Esophagus (tissue), 2 donors: Measurements from ENCODE around the gene UFD1. TPM values are rescaled to one million over a fixed set of nuclear protein-coding genes. Genes with fewer than 3 reads are reported as not detected.
A peak's percentile ranks its signal among the peaks of the same experiment; 100 is the strongest.
"Not testable (repeated sequence)": the region's sequence is repeated elsewhere in the genome, so short reads cannot be mapped to it uniquely, and the experiment has no call there.

ENCODE experiments used
- H3K27ac ChIP-seq, 2 donors: one replicate each; pipeline ENCODE4 v1.5.1; 2013; ENCODE audit warnings: low read depth in 2 of 2, mild to moderate bottlenecking in 2 of 2, inconsistent platforms in 1 of 2, low read length in 1 of 2, moderate library complexity in 1 of 2
- H3K27me3 ChIP-seq, 2 donors: one replicate each; pipeline ENCODE4 v1.6.1; 2013; ENCODE audit warnings: low read length in 2 of 2, control low read depth in 1 of 2, mild to moderate bottlenecking in 1 of 2; ENCODE audit not compliant: insufficient read depth in 2 of 2, control insufficient read depth in 1 of 2
- H3K36me3 ChIP-seq, 2 donors: one replicate each; pipeline ENCODE4 v1.6.1; 2013; ENCODE audit warnings: low read length in 1 of 2; ENCODE audit not compliant: control insufficient read depth in 2 of 2, insufficient read depth in 2 of 2
- H3K4me1 ChIP-seq, 2 donors: one replicate each; pipeline ENCODE4 v1.6.1; 2013; ENCODE audit warnings: low read length in 1 of 2; ENCODE audit not compliant: control insufficient read depth in 2 of 2, insufficient read depth in 2 of 2
- H3K4me3 ChIP-seq, 2 donors: one replicate each; pipeline ENCODE4 v1.5.1; 2013; ENCODE audit warnings: low read length in 2 of 2, mild to moderate bottlenecking in 2 of 2, low read depth in 1 of 2, moderate library complexity in 1 of 2
- H3K9me3 ChIP-seq, 2 donors: one replicate each; pipeline ENCODE4 v1.6.1; 2013; ENCODE audit warnings: mild to moderate bottlenecking in 2 of 2, low read depth in 1 of 2, low read length in 1 of 2, moderate library complexity in 1 of 2; ENCODE audit not compliant: control insufficient read depth in 2 of 2, insufficient read depth in 1 of 2
- WGBS, 2 donors: extraction: QIAGEN DNeasy Blood & Tissue Kit; methylation state at CpG; one replicate each; pipeline ENCODE4 v1.1.7; 2013; 5-methylcytosine and 5-hydroxymethylcytosine counted together
- polyA plus RNA-seq, 2 donors: library from polyadenylated mRNA; stranded (reverse); fragments of 200-250 nt; gene quantifications; one replicate each; pipeline ENCODE4 v1.2.3, GENCODE V29; 2013
- donor health status: healthy with polysubstance abuse.
- donor health status: Bipolar disorder and iron deficiency.

UFD1 gene
- polyA plus RNA-seq, 2 donors: 59.7 to 78.3 TPM

DNA sequence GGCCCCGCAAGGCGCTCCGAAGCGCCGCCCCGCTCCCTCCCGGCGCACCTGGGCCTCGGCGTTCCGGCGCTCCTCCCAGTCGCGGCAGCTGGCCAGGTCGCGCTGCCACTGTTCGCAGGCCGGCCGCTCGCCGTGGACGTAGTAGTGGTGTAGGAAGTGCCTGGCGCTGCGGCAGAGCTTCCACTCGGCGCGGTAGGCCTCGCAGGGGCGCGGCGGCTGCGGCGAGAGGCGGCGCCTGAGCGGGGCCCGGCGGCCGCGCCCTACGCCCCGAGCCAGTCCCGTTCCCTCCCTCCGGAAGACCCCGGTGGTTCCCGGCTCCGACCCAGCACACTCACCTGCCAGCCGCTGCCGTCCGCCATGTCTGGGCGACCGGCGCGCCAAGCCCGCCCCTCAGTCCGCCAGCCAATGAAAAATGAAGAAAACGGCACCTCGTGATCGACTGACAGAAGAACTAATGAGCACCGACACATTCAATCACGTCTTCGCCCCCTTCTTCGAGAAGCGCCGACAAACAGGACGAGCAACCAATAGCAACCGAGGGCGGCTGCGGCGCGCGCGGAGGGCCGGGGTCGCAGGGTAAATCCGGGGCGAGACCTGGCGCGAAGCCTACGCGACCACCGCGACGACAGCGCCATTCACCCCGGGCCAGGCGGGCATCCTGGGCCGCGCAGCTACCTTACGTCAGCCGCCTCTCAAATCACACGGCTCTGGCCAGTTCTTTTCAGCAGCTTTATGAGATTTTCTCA, 31.5 kb downstream of the UFD1 start, which contains the start of gene C22orf39:
Gene C22orf39 (minus strand): TSS at position 382 of the 746 bp plus-strand sequence. CDS start 23 bp downstream, at position 359.
- no peaks in the 10 kb centered on the region for H3K27me3 ChIP-seq
- peaks cover 7 to 9% of the 10 kb centered on the region in 2 donors for H3K36me3 ChIP-seq
- H3K27ac ChIP-seq: peak within 1 kb of the TSS; percentile 83 to 91
- no peaks in the 10 kb centered on the region for H3K9me3 ChIP-seq
- H3K4me3 ChIP-seq: peak within 1 kb of the TSS; percentile 66 to 79
- 0 to 1% methylated on average over 85 to 92 of the region's 92 CpGs for WGBS, 2 donors
- peaks cover 2 to 12% of the 10 kb centered on the region in 2 donors for H3K4me1 ChIP-seq

DNA sequence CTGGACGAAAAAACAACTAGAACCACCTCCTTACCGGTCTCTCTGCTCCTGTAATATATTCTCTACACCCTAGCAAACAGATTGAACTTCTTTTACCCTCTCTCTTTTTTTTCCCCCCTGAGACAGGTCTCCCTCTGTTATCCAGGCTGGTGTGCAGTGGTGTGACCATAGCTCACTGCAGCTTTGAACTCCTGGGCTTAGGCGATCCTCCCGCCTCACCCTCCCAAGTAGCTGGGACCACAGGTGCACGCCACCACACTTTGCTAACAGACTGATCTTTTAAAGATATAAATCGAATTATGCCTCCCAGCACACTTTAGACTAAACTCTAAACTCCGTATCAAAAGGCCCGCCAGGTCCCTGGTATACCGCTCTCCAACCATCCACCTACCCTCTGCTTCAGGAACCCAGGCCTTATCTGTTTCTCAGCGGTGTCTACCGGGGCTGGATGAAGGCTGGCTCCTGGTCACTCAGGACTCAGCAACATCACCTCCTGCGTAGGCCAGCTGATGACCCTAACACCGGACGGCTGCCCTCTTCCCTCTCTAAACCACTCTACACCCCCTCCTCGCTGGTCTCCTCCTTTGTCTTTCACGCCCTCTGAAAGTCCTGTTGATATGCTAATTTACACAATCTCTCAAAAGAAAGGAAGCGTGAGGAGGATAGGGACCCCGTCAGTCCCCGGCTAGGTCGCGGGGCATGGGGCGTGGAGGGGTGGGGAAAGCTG, 32.2 kb downstream of the UFD1 start:
- no peaks in the 10 kb centered on the region for H3K27me3 ChIP-seq
- H3K9me3 ChIP-seq: no peaks in the 10 kb centered on the region
- H3K4me1 ChIP-seq: peaks cover 2 to 12% of the 10 kb centered on the region in 2 donors
- H3K27ac ChIP-seq: peak overlapping the region; percentile 83 to 91
- H3K4me3 ChIP-seq: peak overlapping the region; percentile 66 to 79
- 21 to 22% methylated on average over 22 of the region's 22 CpGs for WGBS, 2 donors
- peaks cover 7 to 12% of the 10 kb centered on the region in 2 donors for H3K36me3 ChIP-seq

DNA sequence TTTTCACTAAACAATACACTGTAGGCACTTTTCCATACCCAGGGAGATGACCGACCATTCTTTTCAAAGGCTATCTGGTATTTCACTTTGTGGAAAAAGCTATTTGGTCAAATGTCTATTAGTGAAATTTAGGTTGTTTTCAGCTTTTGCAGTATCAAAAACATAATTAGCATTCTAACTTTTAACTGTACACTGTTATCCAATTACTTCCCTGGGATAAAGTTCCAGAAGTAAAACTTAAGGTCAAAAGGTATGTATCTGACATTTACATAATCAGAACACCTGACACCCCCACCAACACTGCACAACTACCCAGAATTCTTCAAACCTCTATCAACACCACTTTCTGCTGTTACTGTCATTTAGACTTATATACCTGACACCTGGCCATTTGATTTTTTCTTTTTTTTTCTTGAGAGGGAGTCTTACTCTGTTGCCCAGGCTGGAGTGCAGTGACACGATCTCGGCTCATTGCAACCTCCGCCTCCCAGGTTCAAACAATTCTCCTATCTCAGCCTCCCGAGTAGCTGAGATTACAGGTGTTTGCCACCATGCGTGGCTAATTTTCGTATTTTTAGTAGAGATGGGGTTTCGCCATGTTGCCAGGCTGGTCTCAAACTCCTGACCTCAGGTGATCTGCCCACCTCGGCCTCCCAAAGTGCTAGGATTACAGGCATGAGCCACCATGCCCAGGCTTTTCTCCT, 33.6 kb downstream of the UFD1 start:
- WGBS, 2 donors: 87 to 94% methylated on average over 9 of the region's 9 CpGs
- H3K9me3 ChIP-seq, H3K27me3 ChIP-seq, H3K4me3 ChIP-seq, H3K27ac ChIP-seq: not testable (repeated sequence)
- Histone ChIP-seq H3K36me3 (peaks cover 3 to 12% of the 10 kb centered on the region in 2 donors), H3K4me1 (peaks cover 2 to 12% of the 10 kb centered on the region in 2 donors)

DNA sequence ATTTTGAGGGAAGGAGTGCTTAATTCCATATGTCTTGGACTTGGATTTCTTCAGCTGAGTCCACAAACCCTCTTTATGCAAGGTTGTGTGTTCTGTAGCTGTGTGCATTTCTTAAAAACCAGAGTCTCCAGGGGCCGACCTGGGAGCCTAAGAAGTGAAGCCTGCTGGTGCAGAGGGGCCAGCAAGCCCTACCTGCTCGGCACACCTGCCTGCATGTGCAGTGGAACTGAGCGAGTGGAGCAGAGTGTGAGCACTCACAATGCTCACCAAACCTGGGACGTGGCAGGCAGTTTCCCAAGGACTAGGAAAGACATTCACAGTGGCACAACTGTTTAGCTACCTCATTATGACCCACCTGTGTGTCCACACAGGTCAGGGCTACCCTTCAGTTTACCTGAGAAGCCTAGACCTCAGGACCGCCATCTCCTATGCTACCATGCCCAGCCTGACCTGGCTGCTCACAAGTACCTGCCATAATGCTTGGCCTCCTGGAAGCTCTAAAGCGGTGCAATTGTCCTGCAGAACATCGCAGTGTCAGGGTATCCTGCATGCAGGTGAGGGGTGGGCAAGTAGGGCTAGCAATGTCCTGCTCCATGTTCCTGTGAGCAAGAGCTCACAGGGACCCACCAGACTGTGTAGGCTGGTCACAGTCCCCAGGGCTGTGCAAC, 35.3 kb downstream of the UFD1 start:
- Histone ChIP-seq H3K4me1 (peaks cover 2 to 10% of the 10 kb centered on the region in 2 donors), H3K36me3 (peaks cover 3 to 12% of the 10 kb centered on the region in 2 donors), H3K4me3 (no peak overlapping the region), H3K27me3 (no peaks in the 10 kb centered on the region), H3K9me3 (no peaks in the 10 kb centered on the region), H3K27ac (no peak overlapping the region)
- 74 to 81% methylated on average over 7 of the region's 7 CpGs for WGBS, 2 donors

DNA sequence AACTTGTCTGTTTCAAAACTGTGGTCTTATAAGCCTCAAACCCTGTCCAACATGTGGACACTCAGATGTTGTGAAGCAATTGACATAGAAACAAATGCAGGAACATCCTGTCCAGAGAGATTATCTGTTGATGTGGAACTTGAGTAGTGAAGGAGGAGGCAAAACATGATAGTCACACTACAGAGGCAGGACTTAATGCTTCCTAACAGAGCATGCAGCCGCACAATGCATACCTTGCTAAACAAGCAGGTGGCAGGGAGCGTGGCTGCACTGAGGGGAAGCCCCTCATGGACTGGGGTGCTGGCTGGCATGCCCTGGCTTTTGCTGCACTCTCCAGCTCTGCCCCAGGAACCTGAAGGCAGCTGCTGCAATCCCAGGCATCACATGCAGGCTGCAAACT, 36.8 kb downstream of the UFD1 start:
- Histone ChIP-seq H3K27me3 (no peaks in the 10 kb centered on the region), H3K9me3 (no peaks in the 10 kb centered on the region), H3K4me3 (no peak overlapping the region), H3K36me3 (peaks cover 3 to 12% of the 10 kb centered on the region in 2 donors), H3K27ac (no peak overlapping the region), H3K4me1 (peaks cover 0 to 9% of the 10 kb centered on the region in 2 donors)
- 91 to 93% methylated on average over 2 of the region's 2 CpGs for WGBS, 2 donors

DNA sequence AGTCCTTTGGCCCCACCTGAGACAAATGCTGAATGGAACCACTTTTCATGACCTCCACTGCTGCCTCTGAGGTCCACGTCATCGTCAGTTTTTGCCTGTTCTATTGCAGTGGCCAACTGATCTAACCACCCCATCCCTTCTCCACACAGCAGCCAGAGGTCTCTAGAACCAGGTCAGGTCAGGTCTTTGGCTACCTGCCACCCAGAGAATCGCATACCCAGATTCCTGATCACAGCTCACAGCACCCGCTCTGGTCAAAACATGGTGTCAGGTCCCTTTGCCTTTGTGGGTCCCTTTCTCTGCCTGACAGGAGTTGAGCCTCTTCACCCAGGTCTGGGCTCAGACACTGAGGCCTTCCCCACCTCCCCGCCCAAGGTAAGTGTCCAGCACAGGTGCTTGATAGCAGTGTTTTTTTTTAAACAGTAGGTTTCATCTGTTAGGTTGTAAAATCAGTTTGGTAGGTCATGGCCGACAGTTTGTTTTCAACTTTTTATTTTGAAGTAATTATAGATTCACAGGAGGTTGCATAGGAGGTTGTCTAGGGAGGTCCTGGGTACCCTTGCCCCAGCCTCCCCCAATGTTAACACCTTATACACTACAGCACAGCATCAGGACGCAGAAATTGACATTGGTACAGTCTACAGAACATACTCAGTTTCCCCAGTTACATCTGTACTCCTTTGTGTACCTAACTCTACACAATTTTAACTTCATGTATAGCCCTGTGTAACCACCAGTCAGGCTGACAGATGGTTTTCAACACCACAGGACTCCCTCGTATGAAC, 38.4 kb downstream of the UFD1 start:
- no peaks in the 10 kb centered on the region for H3K9me3 ChIP-seq
- no peak overlapping the region for H3K4me3 ChIP-seq
- H3K4me1 ChIP-seq: peaks cover 0 to 4% of the 10 kb centered on the region in 2 donors
- peaks cover 3 to 12% of the 10 kb centered on the region in 2 donors for H3K36me3 ChIP-seq
- 84 to 90% methylated on average over 8 of the region's 8 CpGs for WGBS, 2 donors
- no peaks in the 10 kb centered on the region for H3K27me3 ChIP-seq
- H3K27ac ChIP-seq: no peak overlapping the region

DNA sequence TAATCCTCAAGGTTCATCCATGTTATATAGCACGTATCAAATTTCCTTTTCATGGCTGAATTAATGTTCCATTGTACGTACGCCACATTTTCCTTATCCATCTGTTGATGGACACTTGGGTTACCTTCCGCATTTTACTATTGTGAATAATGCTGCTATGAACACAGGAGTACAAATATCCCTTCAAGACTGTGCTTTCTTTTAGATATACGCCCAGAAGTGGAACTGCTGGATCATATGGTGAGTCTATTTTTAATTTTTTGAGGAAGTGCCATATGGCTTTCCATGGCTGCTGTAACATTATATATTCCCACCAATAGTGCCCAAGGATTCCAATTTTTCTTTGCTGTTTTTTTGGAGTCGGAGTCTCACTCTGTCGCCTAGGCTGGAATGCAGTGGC, 40.7 kb downstream of the UFD1 start:
- H3K36me3 ChIP-seq: peaks cover 0 to 12% of the 10 kb centered on the region in 2 donors
- no peak overlapping the region for H3K4me3 ChIP-seq
- peak overlapping the region in 1 of 2 donors; percentile 29 for H3K27ac ChIP-seq
- 73 to 77% methylated on average over 7 of the region's 7 CpGs for WGBS, 2 donors
- no peaks in the 10 kb centered on the region for H3K4me1 ChIP-seq
- H3K9me3 ChIP-seq: no peaks in the 10 kb centered on the region
- H3K27me3 ChIP-seq: no peaks in the 10 kb centered on the region

DNA sequence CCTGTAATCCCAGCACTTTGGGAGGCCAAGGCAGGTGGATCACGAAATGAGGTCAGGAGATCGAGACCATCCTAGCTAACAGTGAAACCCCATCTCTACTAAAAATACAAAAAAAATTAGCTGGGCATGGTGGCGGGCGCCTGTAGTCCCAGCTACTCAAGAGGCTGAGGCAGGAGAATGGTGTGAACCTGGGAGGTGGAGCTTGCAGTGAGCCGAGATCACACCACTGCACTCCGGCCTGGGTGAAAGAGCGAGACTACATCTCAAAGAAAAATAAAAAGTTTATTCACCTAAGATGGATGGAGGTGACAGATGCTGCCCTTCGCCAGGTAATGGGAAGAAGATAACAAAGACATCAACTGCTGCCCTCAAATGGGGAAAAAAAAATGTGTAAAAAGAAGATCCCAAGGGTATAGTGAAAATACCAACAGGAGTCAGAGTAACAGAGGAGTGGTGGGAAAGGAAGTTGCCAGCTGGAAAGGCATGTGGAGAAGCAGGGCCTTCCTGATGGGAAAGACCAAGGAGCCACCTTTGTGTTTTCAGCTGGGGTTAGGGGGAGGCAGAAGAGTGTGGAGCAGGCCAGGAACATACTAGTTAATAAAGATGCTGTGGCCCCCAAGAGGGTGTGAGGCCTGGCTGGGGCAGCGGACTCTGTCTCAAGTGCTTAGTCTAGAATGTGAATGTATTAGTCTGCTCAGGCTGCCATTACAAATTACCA, 42.4 kb downstream of the UFD1 start:
- H3K4me3 ChIP-seq, H3K27ac ChIP-seq, H3K9me3 ChIP-seq, H3K36me3 ChIP-seq, H3K4me1 ChIP-seq, H3K27me3 ChIP-seq: not testable (repeated sequence)
- WGBS, 2 donors: 93 to 96% methylated on average over 9 of the region's 9 CpGs
